GM12878 (cell line): ENCODE measurements around the gene ANOS1. TPM values are rescaled to one million over a fixed set of nuclear protein-coding genes. Genes with fewer than 3 reads are reported as not detected.
"Not testable (repeated sequence)": the region's sequence is repeated elsewhere in the genome, so short reads cannot be mapped to it uniquely, and the experiment has no call there.

ENCODE experiments used
- ATAC-seq: fragments of 200-7000 bp; cut with Tn5 transposase; 3 replicates; pipeline ENCODE4 v1.9.1; 2020; ENCODE audit warnings: mild to moderate bottlenecking, moderate library complexity
- BruUV-seq: library from RNA; stranded (reverse); fragments of 400-500 nt; replicated peaks from 2 replicates; lab custom pipeline; 2021; lab: Mats Ljungman, UMichigan
- CTCF ChIA-PET: fragments of 300-600 bp; sonication (Branson Sonifier 250); formaldehyde crosslinking; extraction: SDS; loops from one replicate; lab custom pipeline; 2021; ENCODE audit warnings: inconsistent platforms; lab: Yijun Ruan, JAX
- POLR2A ChIA-PET: fragments of 350-600 bp; formaldehyde crosslinking; extraction: SDS; loops from one replicate; lab custom pipeline; 2021; ENCODE audit warnings: inconsistent platforms; lab: Charles Lee
- RAD21 ChIA-PET: fragments of 300-600 bp; sonication (Branson Sonifier 250); formaldehyde crosslinking; loops from one replicate; lab custom pipeline; 2023; ENCODE audit warnings: antibody characterized with exemption; ENCODE audit not compliant: unreplicated experiment; lab: Charles Lee
- SMC1A ChIA-PET: fragments of 300-600 bp; sonication (Branson Sonifier 250); formaldehyde crosslinking; loops from one replicate; lab custom pipeline; 2023; ENCODE audit not compliant: unreplicated experiment, uncharacterized antibody; lab: Charles Lee
- DNase-seq: peaks from one replicate; pipeline ENCODE4 v3.0.0-alpha.2; 2011; ENCODE audit warnings: low read depth, low spot score
- FAIRE-seq: peaks from 3 replicates; lab custom pipeline; 2011; peaks lifted over from hg19 to GRCh38; lab: Jason Lieb, UNC
- H2AFZ ChIP-seq: 2 replicates; pipeline ENCODE4 v1.6.0; 2011; ENCODE audit warnings: low read depth, low read length, control low read depth; ENCODE audit not compliant: control insufficient read depth
- H3K27ac ChIP-seq: 2 replicates; pipeline ENCODE4 v1.5.1; 2011; ENCODE audit warnings: control low read depth; ENCODE audit not compliant: control insufficient read depth, insufficient read depth
- H3K27me3 ChIP-seq, 2 experiments: replicated peaks in 1 of 2; 2 replicates each; pipeline versions ENCODE4 v1.6.0 to v1.6.1; 2011; ENCODE audit warnings: low read length in 1 of 2; ENCODE audit not compliant: control insufficient read depth in 2 of 2, insufficient read depth in 2 of 2
- H3K36me3 ChIP-seq, 2 experiments: 2 replicates each; pipeline ENCODE4 v1.5.1; 2011; ENCODE audit warnings: low read length in 1 of 2; ENCODE audit not compliant: control insufficient read depth in 2 of 2, insufficient read depth in 2 of 2
- H3K4me1 ChIP-seq: 2 replicates; pipeline ENCODE4 v1.6.1; 2011; ENCODE audit warnings: mild to moderate bottlenecking, low read length, moderate library complexity, mixed read lengths; ENCODE audit not compliant: control insufficient read depth, insufficient read depth
- H3K4me2 ChIP-seq: 2 replicates; pipeline ENCODE4 v1.6.0; 2011; ENCODE audit warnings: control low read depth; ENCODE audit not compliant: control insufficient read depth, insufficient read depth
- H3K4me3 ChIP-seq: fragments of 200-600 bp; sonication (generic); 2 replicates; pipeline ENCODE4 v1.5.1; 2016
- H3K79me2 ChIP-seq: 2 replicates; pipeline ENCODE4 v1.6.0; 2011; ENCODE audit warnings: low read length; ENCODE audit not compliant: control insufficient read depth, insufficient read depth
- H3K9ac ChIP-seq: 2 replicates; pipeline ENCODE4 v1.8.0; 2011; ENCODE audit warnings: low read length, control low read depth, mixed read lengths; ENCODE audit not compliant: control insufficient read depth, insufficient read depth
- H3K9me3 ChIP-seq: replicated peaks from 3 replicates; pipeline ENCODE4 v1.5.1; 2011; ENCODE audit warnings: mild to moderate bottlenecking, low read length; ENCODE audit not compliant: control insufficient read depth, insufficient read depth
- H4K20me1 ChIP-seq: 2 replicates; pipeline ENCODE4 v1.6.0; 2011; ENCODE audit not compliant: control insufficient read depth, insufficient read depth
- BACH1 ChIP-seq: fragments of 450-650 bp; IDR thresholded peaks from 2 replicates; pipeline ENCODE4 v1.6.1; 2017; ENCODE audit warnings: mild to moderate bottlenecking, borderline replicate concordance
- EED ChIP-seq: sonication (generic); IDR thresholded peaks from 2 replicates; pipeline ENCODE4 v1.6.1; 2016; ENCODE audit warnings: antibody characterized with exemption, low read depth
- HDGF ChIP-seq: fragments of 450-650 bp; IDR thresholded peaks from 2 replicates; pipeline ENCODE4 v1.6.1; 2016; ENCODE audit warnings: antibody characterized with exemption
- IRF3 ChIP-seq: fragments of 450-650 bp; IDR thresholded peaks from 2 replicates; pipeline ENCODE4 v1.6.1; 2014; ENCODE audit warnings: mild to moderate bottlenecking
- KLF5 ChIP-seq: fragments of 450-650 bp; IDR thresholded peaks from 2 replicates; pipeline ENCODE4 v1.6.1; 2014; ENCODE audit warnings: mild to moderate bottlenecking; ENCODE audit not compliant: partially characterized antibody
- MYC ChIP-seq: IDR thresholded peaks from 2 replicates; pipeline ENCODE4 v1.6.1; 2011; ENCODE audit warnings: mild to moderate bottlenecking, low read length, moderate library complexity, inconsistent platforms; ENCODE audit not compliant: insufficient read depth, insufficient replicate concordance, insufficient read length, severe bottlenecking
- NFIC ChIP-seq: IDR thresholded peaks from 2 replicates; pipeline ENCODE4 v1.6.1; 2012; ENCODE audit warnings: low read depth, mild to moderate bottlenecking, inconsistent platforms, low read length, moderate library complexity
- USF1 ChIP-seq: IDR thresholded peaks from 2 replicates; pipeline ENCODE4 v1.6.1; 2011; ENCODE audit warnings: borderline replicate concordance, low read depth, mild to moderate bottlenecking, moderate library complexity, mixed read lengths, low read length; ENCODE audit not compliant: insufficient read depth; ENCODE audit errors: extremely low read length
- ZNF207 ChIP-seq: fragments of 450-650 bp; IDR thresholded peaks from 2 replicates; pipeline ENCODE4 v1.6.1; 2014; ENCODE audit warnings: antibody characterized with exemption, mild to moderate bottlenecking, borderline replicate concordance
- ZNF24 ChIP-seq: fragments of 450-650 bp; IDR thresholded peaks from 2 replicates; pipeline ENCODE4 v1.6.1; 2017; ENCODE audit warnings: antibody characterized with exemption, mild to moderate bottlenecking
- WGBS: methylation state at CpG from one replicate; pipeline ENCODE4 v1.1.6; 2016; ENCODE audit warnings: low lambda C conversion rate; ENCODE audit not compliant: insufficient replicate concordance, insufficient coverage; ENCODE audit errors: missing lambda C conversion rate; 5-methylcytosine and 5-hydroxymethylcytosine counted together
- in situ Hi-C: fragments of 300-500 bp; cut with MboI; formaldehyde crosslinking; loops from 9 replicates; pipeline ENCODE4 v1.14.3; 2018; ENCODE audit warnings: mixed read lengths
- intact Hi-C: fragments of 100-400 bp; cut with micrococcal nuclease; formaldehyde crosslinking; loops from one replicate; pipeline ENCODE4 v1.14.2; 2022; ENCODE audit not compliant: unreplicated experiment
- polyA plus RNA-seq, 11 experiments: library from polyadenylated mRNA; depleted of rRNA in 4 of 11; unstranded in 6 of 11; stranded (reverse) in 5 of 11; fragments of >200 nt; fragmentation: Nextera tagmentation in 4 of 11; fragmentation: Illumina TruSeq in 1 of 11; extraction: Ambion mirVana in 4 of 11; extraction: Trizol in 1 of 11; gene quantifications; 1 replicate in 1 of 11; 2 replicates in 10 of 11; pipeline versions ENCODE4 v1.2.1 to v1.2.3, GENCODE V29; 2011 to 2016; ENCODE audit warnings: inconsistent platforms in 2 of 11, missing spikeins in 2 of 11, low read depth in 1 of 11
- total RNA-seq, 4 experiments: library from RNA; depleted of rRNA in 3 of 4; stranded (reverse); fragments of >200 nt in 3 of 4; fragmentation: Illumina TruSeq in 1 of 4; extraction: Trizol in 1 of 4; gene quantifications; 2 replicates each; pipeline versions ENCODE4 v1.2.1 to v1.2.3, GENCODE V29; 2013 to 2021

The ANOS1 gene
- total and polyA plus RNA-seq, 10 of the 15 experiments (the other 5 are each of a cell fraction or from before 2014, with no cell fraction given) = under 0.01 to 4.0 (median 0.03) TPM; not detected in 3

GRCh38 chrX:8504451-8504850 lies 227.5 kb downstream of the ANOS1 start:
- ChIA-PET SMC1A (no interaction called here), CTCF (no interaction called here), RAD21 (no interaction called here), POLR2A (no interaction called here)
- no peaks in the 10 kb centered on the region for H3K27me3 ChIP-seq
- no peaks in the 10 kb centered on the region for H3K36me3 ChIP-seq
- WGBS = 10% methylated on average over 6 of the region's 6 CpGs
- BruUV-seq = no TSS peak
- intact Hi-C loops = no loop called here
- H3K4me2 ChIP-seq = no peak overlapping the region
- in situ Hi-C loops = no loop called here
- FAIRE-seq = no peak
- no peak overlapping the region for H3K27ac ChIP-seq
- DNase-seq = no peak
- no peak overlapping the region for H3K9ac ChIP-seq
- H3K9me3 ChIP-seq = no peaks in the 10 kb centered on the region
- ATAC-seq = no peak
- H2AFZ ChIP-seq = no peak overlapping the region
- no peak overlapping the region for H3K4me3 ChIP-seq
- no peaks in the 10 kb centered on the region for H4K20me1 ChIP-seq
- H3K4me1 ChIP-seq = no peaks in the 10 kb centered on the region
- no peaks in the 10 kb centered on the region for H3K79me2 ChIP-seq
- TF ChIP-seq ZNF24 (no peak), KLF5 (no peak), USF1 (no peak), ZNF207 (no peak), EED (no peak), MYC (no peak), BACH1 (no peak), HDGF (no peak), NFIC (no peak), IRF3 (no peak)

- ATAC-seq, DNase-seq, H3K4me3 ChIP-seq, CTCF ChIA-PET, H3K27me3 ChIP-seq, H2AFZ ChIP-seq, FAIRE-seq, H3K79me2 ChIP-seq, H3K36me3 ChIP-seq, H3K9ac ChIP-seq, POLR2A ChIA-PET, in situ Hi-C loops, H3K4me1 ChIP-seq, H4K20me1 ChIP-seq, intact Hi-C loops, H3K9me3 ChIP-seq, BruUV-seq, H3K27ac ChIP-seq, H3K4me2 ChIP-seq, RAD21 ChIA-PET: not testable (repeated sequence)
- 64% methylated on average over 21 of the region's 21 CpGs for WGBS
- SMC1A ChIA-PET = interaction anchor here (0.6 kb wide), 1 partner anchor 12 kb away, joined by 3 read pairs; no protein-coding TSS in a partner anchor
Observed at GRCh38 chrX:8502101-8502500, 229.8 kb downstream of the ANOS1 start.
